GM18868 (cell line): ENCODE data around the gene CHRD.
A peak's percentile ranks its signal among the peaks of the same experiment; 100 is the strongest.
"Not testable (repeated sequence)": the region's sequence is repeated elsewhere in the genome, so short reads cannot be mapped to it uniquely, and the experiment has no call there.

Experiments used
- ATAC-seq: cut with Tn5 transposase; IDR thresholded peaks from one replicate; pipeline ENCODE4 v1.9.1; 2021; ENCODE audit warnings: mild to moderate bottlenecking, moderate library complexity; ENCODE audit not compliant: unreplicated experiment

CHRD gene

GRCh38 chr3:184379358-184380184 lies at the start of gene CHRD:
CHRD (plus strand) TSS chr3:184380054; CDS start chr3:184380319, 265 bp downstream.
- ATAC-seq, result no peak

GRCh38 chr3:184332370-184333090 lies 47.3 kb upstream of the CHRD start:
- ATAC-seq, result no peak

GRCh38 chr3:184333190-184333589 lies 46.7 kb upstream of the CHRD start:
- ATAC-seq, result no peak

GRCh38 chr3:184333700-184334099 lies 46.2 kb upstream of the CHRD start:
- ATAC-seq, result no peak

- ATAC-seq, result no peak
Observed at GRCh38 chr3:184334470-184335158, 45.2 kb upstream of the CHRD start.

- no peak for ATAC-seq
Observed at GRCh38 chr3:184335291-184335660, 44.6 kb upstream of the CHRD start.

GRCh38 chr3:184335661-184336546 lies 44.0 kb upstream of the CHRD start:
- peak; percentile 78 for ATAC-seq

GRCh38 chr3:184336547-184337398 lies 43.1 kb upstream of the CHRD start:
- ATAC-seq, result no peak

- ATAC-seq, result no peak
Observed at GRCh38 chr3:184337399-184337714, 42.5 kb upstream of the CHRD start, which contains the start of gene FAM131A. FAM131A (plus strand) TSS chr3:184337600; CDS start chr3:184337631, 31 bp downstream.

GRCh38 chr3:184337981-184338380 lies 41.9 kb upstream of the CHRD start:
- ATAC-seq, result no peak

GRCh38 chr3:184338511-184338945 lies 41.3 kb upstream of the CHRD start:
- no peak for ATAC-seq

GRCh38 chr3:184339001-184339400 lies 40.9 kb upstream of the CHRD start:
- ATAC-seq, result no peak

GRCh38 chr3:184339451-184340135 lies 40.3 kb upstream of the CHRD start:
- not testable (repeated sequence) for ATAC-seq

GRCh38 chr3:184341925-184342324 lies 37.9 kb upstream of the CHRD start:
- no peak for ATAC-seq

GRCh38 chr3:184343200-184343876 lies 36.5 kb upstream of the CHRD start:
- no peak for ATAC-seq

- ATAC-seq, result no peak
Observed at GRCh38 chr3:184344579-184345316, 35.1 kb upstream of the CHRD start.

GRCh38 chr3:184345317-184346144 lies 34.3 kb upstream of the CHRD start:
- ATAC-seq, result peak; percentile 68
